Right lung (tissue), 5 donors: ENCODE measurements around the gene AFF1. TPM values are rescaled to one million over a fixed set of nuclear protein-coding genes. Genes with fewer than 3 reads are reported as not detected.
"Not testable (repeated sequence)": the region's sequence is repeated elsewhere in the genome, so short reads cannot be mapped to it uniquely, and the experiment has no call there.

Experiments used
- DNase-seq, 2 donors: peaks; one replicate each; pipeline ENCODE4 v3.0.0-alpha.2; 2013
- polyA plus RNA-seq, 5 donors: library from polyadenylated mRNA; unstranded; fragments of 120-200 nt; gene quantifications; one replicate each; pipeline versions ENCODE4 v1.2.1 to v1.2.3, GENCODE V29; 2013; ENCODE audit warnings: inconsistent platforms in 1 of 5, low replicate concordance in 1 of 5; ENCODE audit not compliant: insufficient read length in 5 of 5, insufficient read depth in 1 of 5

The AFF1 gene
- polyA plus RNA-seq, 5 donors: 30.9 to 47.9 (median 45.1) TPM

GRCh38 chr4:87007528-87008446, 73.0 kb downstream of the AFF1 start:
- peak; percentile 59 to 63 for DNase-seq

- DNase-seq: no peak
These were observed 74.4 kb downstream of the AFF1 start for GRCh38 chr4:87009095-87009648.

GRCh38 chr4:87010192-87010591, 75.4 kb downstream of the AFF1 start:
- DNase-seq: no peak

- no peak for DNase-seq
These were observed 76.7 kb downstream of the AFF1 start for GRCh38 chr4:87011340-87012034.

- no peak for DNase-seq
These were observed 77.6 kb downstream of the AFF1 start for GRCh38 chr4:87012265-87012953.

GRCh38 chr4:87012954-87013308, 78.1 kb downstream of the AFF1 start:
- not testable (repeated sequence) for DNase-seq

GRCh38 chr4:87014284-87014782, 79.5 kb downstream of the AFF1 start:
- peak; percentile 51 to 60 for DNase-seq

GRCh38 chr4:87015416-87015815, 80.6 kb downstream of the AFF1 start:
- no peak for DNase-seq

GRCh38 chr4:87017580-87018342, 83.0 kb downstream of the AFF1 start:
- no peak for DNase-seq

- DNase-seq: no peak
These were observed 83.9 kb downstream of the AFF1 start for GRCh38 chr4:87018753-87019152.

- no peak for DNase-seq
These were observed 84.5 kb downstream of the AFF1 start for GRCh38 chr4:87019246-87019791.

GRCh38 chr4:87019898-87020297, 85.1 kb downstream of the AFF1 start:
- no peak for DNase-seq

GRCh38 chr4:87024201-87024600, 89.4 kb downstream of the AFF1 start:
- DNase-seq: no peak

GRCh38 chr4:87025023-87025613, 90.3 kb downstream of the AFF1 start:
- DNase-seq: no peak

GRCh38 chr4:87025614-87026041, 90.8 kb downstream of the AFF1 start:
- DNase-seq: no peak

GRCh38 chr4:87026800-87027495, 92.1 kb downstream of the AFF1 start:
- DNase-seq: no peak

- no peak for DNase-seq
These were observed 94.5 kb downstream of the AFF1 start for GRCh38 chr4:87029356-87029755.

GRCh38 chr4:87030124-87030523, 95.3 kb downstream of the AFF1 start:
- no peak for DNase-seq

GRCh38 chr4:87030755-87031441, 96.1 kb downstream of the AFF1 start:
- DNase-seq: no peak
